Measurements from ENCODE around the gene PRR33. TPM values are rescaled to one million over a fixed set of nuclear protein-coding genes. Genes with fewer than 3 reads are reported as not detected.

Gene PRR33
- total and polyA plus RNA-seq, 5 donors = 0.11 to 0.82 (median 0.25) TPM

GRCh38 chr11:1915795-1916131 is 24.1 kb upstream of the PRR33 start:
- Histone ChIP-seq H3K9me3 (ENCODE audit: control insufficient read depth, low read length) (no peaks in the 10 kb centered on the region), H3K27me3 (ENCODE audit: control insufficient read depth, insufficient read depth) (no peaks in the 10 kb centered on the region), H3K4me3 (ENCODE audit: low read length) (no peak overlapping the region), H3K4me1 (ENCODE audit: control insufficient read depth, insufficient read depth, low read length) (peaks cover 4% of the 10 kb centered on the region), H3K27ac (ENCODE audit: low read length) (no peak overlapping the region)
- DNase-seq = no peak
- WGBS = 94% methylated on average over 2 of the region's 2 CpGs
- no peak for ATAC-seq
- intact Hi-C loops (cut with DNase I) = loop anchor here (1.0 to 10.0 kb wide), 3 partner anchors 22 to 61 kb away; partner anchors contain the start of gene LSP1 (in 1 of the 4)

GRCh38 chr11:1913271-1914060 is 21.8 kb upstream of the PRR33 start:
- Histone ChIP-seq H3K9me3 (ENCODE audit: control insufficient read depth, low read length) (no peaks in the 10 kb centered on the region), H3K27ac (ENCODE audit: low read length) (no peak overlapping the region), H3K4me3 (ENCODE audit: low read length) (no peak overlapping the region), H3K4me1 (ENCODE audit: control insufficient read depth, insufficient read depth, low read length) (no peaks in the 10 kb centered on the region), H3K27me3 (ENCODE audit: control insufficient read depth, insufficient read depth) (no peaks in the 10 kb centered on the region)
- intact Hi-C loops (cut with DNase I) = loop anchor here in 1 of 4 donors (10.0 kb wide), 1 partner anchor 59 kb away; the partner anchor contains the start of gene LSP1
- ATAC-seq = no peak
- 92% methylated on average over 31 of the region's 31 CpGs for WGBS
- DNase-seq = peak in 1 of 3 donors; percentile 50

- no peaks in the 10 kb centered on the region for H3K27me3 ChIP-seq (ENCODE audit: control insufficient read depth, insufficient read depth)
- intact Hi-C loops (cut with DNase I) = loop anchor here in 1 of 4 donors (10.0 kb wide), 1 partner anchor 58 kb away; the partner anchor contains the start of gene LSP1
- ATAC-seq (no peak), DNase-seq (peak in 1 of 3 donors; percentile 27)
- H3K4me1 ChIP-seq (ENCODE audit: control insufficient read depth, insufficient read depth, low read length) = no peaks in the 10 kb centered on the region
- WGBS = 73% methylated on average over 13 of the region's 13 CpGs
- H3K9me3 ChIP-seq (ENCODE audit: control insufficient read depth, low read length) = no peaks in the 10 kb centered on the region
- H3K4me3 ChIP-seq (ENCODE audit: low read length) = no peak overlapping the region
- H3K27ac ChIP-seq (ENCODE audit: low read length) = no peak overlapping the region
Measured at GRCh38 chr11:1912289-1912878, 20.7 kb upstream of the PRR33 start.

GRCh38 chr11:1909524-1909923 is 17.8 kb upstream of the PRR33 start:
- H3K4me3 ChIP-seq (ENCODE audit: low read length) = no peak overlapping the region
- intact Hi-C loops (cut with DNase I) = no loop called here
- DNase-seq = no peak
- no peaks in the 10 kb centered on the region for H3K9me3 ChIP-seq (ENCODE audit: control insufficient read depth, low read length)
- ATAC-seq = no peak
- no peak overlapping the region for H3K27ac ChIP-seq (ENCODE audit: low read length)
- peaks cover 7% of the 10 kb centered on the region for H3K4me1 ChIP-seq (ENCODE audit: control insufficient read depth, insufficient read depth, low read length)
- no peaks in the 10 kb centered on the region for H3K27me3 ChIP-seq (ENCODE audit: control insufficient read depth, insufficient read depth)
- WGBS = 90% methylated on average over 7 of the region's 7 CpGs

GRCh38 chr11:1908618-1909017 is 16.9 kb upstream of the PRR33 start:
- DNase-seq (peak in 1 of 3 donors; percentile 45), ATAC-seq (peak; percentile 49 to 55)
- Histone ChIP-seq H3K27me3 (ENCODE audit: control insufficient read depth, insufficient read depth) (no peaks in the 10 kb centered on the region), H3K4me3 (ENCODE audit: low read length) (peak overlapping the region; percentile 13), H3K9me3 (ENCODE audit: control insufficient read depth, low read length) (no peaks in the 10 kb centered on the region), H3K4me1 (ENCODE audit: control insufficient read depth, insufficient read depth, low read length) (peaks cover 7% of the 10 kb centered on the region), H3K27ac (ENCODE audit: low read length) (peak overlapping the region; percentile 65)
- intact Hi-C loops (cut with DNase I) = no loop called here
- WGBS = 23% methylated on average over 9 of the region's 9 CpGs

GRCh38 chr11:1906611-1907423 is 15.1 kb upstream of the PRR33 start:
- Histone ChIP-seq H3K27me3 (ENCODE audit: control insufficient read depth, insufficient read depth) (no peaks in the 10 kb centered on the region), H3K9me3 (ENCODE audit: control insufficient read depth, low read length) (no peaks in the 10 kb centered on the region), H3K4me3 (ENCODE audit: low read length) (no peak overlapping the region), H3K4me1 (ENCODE audit: control insufficient read depth, insufficient read depth, low read length) (peaks cover 7% of the 10 kb centered on the region), H3K27ac (ENCODE audit: low read length) (peak overlapping the region; percentile 49)
- ATAC-seq = peak; percentile 16 to 37
- DNase-seq = peak in 1 of 3 donors; percentile 49
- intact Hi-C loops (cut with DNase I) = no loop called here
- WGBS = 42% methylated on average over 14 of the region's 14 CpGs

- peaks cover 7% of the 10 kb centered on the region for H3K4me1 ChIP-seq (ENCODE audit: control insufficient read depth, insufficient read depth, low read length)
- intact Hi-C loops (cut with DNase I) = no loop called here
- no peak overlapping the region for H3K27ac ChIP-seq (ENCODE audit: low read length)
Measured at GRCh38 chr11:1906181-1906580, 14.5 kb upstream of the PRR33 start.

GRCh38 chr11:1899686-1900085 is 8.0 kb upstream of the PRR33 start:
- Histone ChIP-seq H3K27me3 (ENCODE audit: control insufficient read depth, insufficient read depth) (no peaks in the 10 kb centered on the region), H3K4me1 (ENCODE audit: control insufficient read depth, insufficient read depth, low read length) (no peaks in the 10 kb centered on the region), H3K9me3 (ENCODE audit: control insufficient read depth, low read length) (no peaks in the 10 kb centered on the region), H3K27ac (ENCODE audit: low read length) (no peak overlapping the region), H3K4me3 (ENCODE audit: low read length) (no peak overlapping the region)
- 78% methylated on average over 5 of the region's 5 CpGs for WGBS
- ATAC-seq (no peak), DNase-seq (no peak)
- intact Hi-C loops (cut with DNase I) = loop anchor here in 2 of 4 donors (10.0 kb wide), 2 partner anchors 45 to 55 kb away; partner anchors contain the start of gene MRPL23 (in 1 of the 2)

More at GRCh38 chr11:1906181-1906580, 14.5 kb upstream of the PRR33 start:
- 29% methylated on average over 5 of the region's 5 CpGs for WGBS
- ATAC-seq = no peak
- DNase-seq = no peak
- H3K9me3 ChIP-seq (ENCODE audit: control insufficient read depth, low read length) = no peaks in the 10 kb centered on the region
- H3K27me3 ChIP-seq (ENCODE audit: control insufficient read depth, insufficient read depth) = no peaks in the 10 kb centered on the region
- no peak overlapping the region for H3K4me3 ChIP-seq (ENCODE audit: low read length)

GRCh38 chr11:1899090-1899489 is 7.4 kb upstream of the PRR33 start:
- H3K9me3 ChIP-seq (ENCODE audit: control insufficient read depth, low read length) = no peaks in the 10 kb centered on the region
- no peak overlapping the region for H3K4me3 ChIP-seq (ENCODE audit: low read length)
- no peak overlapping the region for H3K27ac ChIP-seq (ENCODE audit: low read length)
- DNase-seq (no peak), ATAC-seq (no peak)
- no peaks in the 10 kb centered on the region for H3K4me1 ChIP-seq (ENCODE audit: control insufficient read depth, insufficient read depth, low read length)
- no peaks in the 10 kb centered on the region for H3K27me3 ChIP-seq (ENCODE audit: control insufficient read depth, insufficient read depth)
- WGBS = 92% methylated on average over 4 of the region's 4 CpGs
- intact Hi-C loops (cut with DNase I) = loop anchor here in 2 of 4 donors (10.0 kb wide), 2 partner anchors 46 to 54 kb away; partner anchors contain the start of gene MRPL23 (in 1 of the 2)

- Histone ChIP-seq H3K9me3 (ENCODE audit: control insufficient read depth, low read length) (no peaks in the 10 kb centered on the region), H3K27me3 (ENCODE audit: control insufficient read depth, insufficient read depth) (no peaks in the 10 kb centered on the region), H3K27ac (ENCODE audit: low read length) (no peak overlapping the region), H3K4me1 (ENCODE audit: control insufficient read depth, insufficient read depth, low read length) (no peaks in the 10 kb centered on the region), H3K4me3 (ENCODE audit: low read length) (no peak overlapping the region)
- no peak for ATAC-seq
- DNase-seq = peak in 1 of 3 donors; percentile 32
- WGBS = 67% methylated on average over 12 of the region's 12 CpGs
- intact Hi-C loops (cut with DNase I) = loop anchor here in 2 of 4 donors (10.0 kb wide), 2 partner anchors 48 to 52 kb away; partner anchors contain the start of gene MRPL23 (in 1 of the 2)
Measured at GRCh38 chr11:1896923-1897322, 5.2 kb upstream of the PRR33 start.

Measured in right cardiac atrium (tissue), 5 donors.